IPS-15b (cell line): ENCODE data around the gene AGAP1.

Experiments
- H3K27me3 ChIP-seq: one replicate; pipeline ENCODE4 v1.6.1; 2013; ENCODE audit warnings: low read length; ENCODE audit not compliant: control insufficient read depth, insufficient read depth
- H3K36me3 ChIP-seq: one replicate; pipeline ENCODE4 v1.6.1; 2013; ENCODE audit warnings: low read length; ENCODE audit not compliant: control insufficient read depth, insufficient read depth
- H3K4me1 ChIP-seq: one replicate; pipeline ENCODE4 v1.6.1; 2013; ENCODE audit warnings: mild to moderate bottlenecking, low read length; ENCODE audit not compliant: control insufficient read depth, insufficient read depth
- H3K4me3 ChIP-seq: one replicate; pipeline ENCODE4 v1.5.1; 2013; ENCODE audit warnings: low read depth, low read length
- H3K9ac ChIP-seq: one replicate; pipeline ENCODE4 v1.6.1; 2013; ENCODE audit warnings: low read depth, mild to moderate bottlenecking, low read length
- H3K9me3 ChIP-seq: one replicate; pipeline ENCODE4 v1.6.1; 2013; ENCODE audit warnings: mild to moderate bottlenecking, low read length; ENCODE audit not compliant: control insufficient read depth, insufficient read depth

Gene AGAP1

DNA sequence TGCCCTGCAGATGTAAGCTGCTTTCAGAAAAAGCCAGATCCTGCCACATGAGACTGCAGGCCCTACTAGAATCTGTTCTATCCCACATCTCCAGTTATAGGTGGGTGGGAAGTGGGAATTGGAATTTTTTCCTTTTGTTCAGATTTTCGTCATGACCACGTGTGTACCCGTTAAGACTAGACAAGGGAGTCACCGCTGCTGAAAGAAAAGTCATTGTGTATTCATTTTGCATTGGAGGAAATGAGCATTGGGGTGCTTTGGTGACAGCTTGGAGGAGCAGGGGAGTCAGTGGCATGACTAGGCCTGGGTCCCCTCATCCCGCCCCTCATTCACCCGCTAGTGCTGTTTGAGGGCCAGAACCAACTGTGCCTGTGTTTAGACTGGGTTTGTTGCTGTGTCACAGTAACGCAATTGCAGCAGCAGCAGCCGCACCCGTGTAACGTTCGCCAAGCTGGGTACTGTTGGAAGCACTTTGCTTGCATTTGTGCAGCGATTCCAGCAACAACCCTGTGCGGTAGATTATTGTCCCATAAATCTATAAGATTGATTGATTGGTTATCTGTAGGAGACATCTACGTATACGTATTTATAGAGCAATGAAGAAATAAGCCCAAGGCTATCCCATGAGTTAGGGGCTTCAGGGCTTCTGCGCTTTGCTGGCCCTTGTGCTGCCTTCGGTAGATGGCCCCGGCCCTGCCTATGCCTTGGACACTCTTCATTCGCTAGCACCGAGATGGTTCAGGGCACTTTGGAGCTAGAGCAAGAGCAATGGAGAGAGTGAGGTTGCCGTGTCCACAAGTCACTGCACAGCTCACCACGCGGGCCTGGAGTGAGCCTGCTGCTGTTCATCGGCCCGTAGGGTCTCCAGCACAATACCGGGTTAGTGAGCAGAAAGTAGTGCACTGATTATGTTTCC lies 194.9 kb downstream of the AGAP1 start:
- Histone ChIP-seq H3K9ac (no peak overlapping the region), H3K9me3 (no peaks in the 10 kb centered on the region), H3K27me3 (no peaks in the 10 kb centered on the region), H3K4me3 (no peak overlapping the region), H3K4me1 (peaks cover 9% of the 10 kb centered on the region), H3K36me3 (peaks cover 3% of the 10 kb centered on the region)

DNA sequence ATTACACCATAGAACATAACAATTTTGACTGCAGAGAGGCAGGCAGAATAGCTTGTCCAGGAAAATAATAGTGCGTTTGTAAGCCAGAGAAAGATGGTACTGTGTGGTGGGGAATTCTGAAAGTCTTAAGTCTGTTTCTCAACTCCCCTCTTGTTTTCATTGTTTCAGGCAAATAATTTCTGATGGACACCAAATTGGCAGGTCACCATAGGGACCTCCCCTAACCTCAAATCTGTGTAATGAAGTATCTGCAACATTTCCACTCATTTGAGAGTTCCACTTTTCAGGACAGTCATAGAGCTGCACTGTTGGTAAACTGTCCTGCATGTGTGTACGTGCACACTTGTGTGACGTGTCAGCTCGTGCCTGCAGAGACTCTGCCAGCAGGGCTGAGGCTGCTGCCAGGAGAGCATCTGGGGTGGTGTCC lies 195.6 kb downstream of the AGAP1 start:
- H3K27me3 ChIP-seq: no peaks in the 10 kb centered on the region
- H3K36me3 ChIP-seq: peaks cover 3% of the 10 kb centered on the region
- H3K9ac ChIP-seq: peak overlapping the region; percentile 24
- H3K4me1 ChIP-seq: peaks cover 9% of the 10 kb centered on the region
- H3K4me3 ChIP-seq: no peak overlapping the region
- H3K9me3 ChIP-seq: no peaks in the 10 kb centered on the region

GRCh38 chr2:235690082-235690808 lies 196.4 kb downstream of the AGAP1 start:
- peaks cover 9% of the 10 kb centered on the region for H3K4me1 ChIP-seq
- no peaks in the 10 kb centered on the region for H3K27me3 ChIP-seq
- no peak overlapping the region for H3K4me3 ChIP-seq
- no peaks in the 10 kb centered on the region for H3K9me3 ChIP-seq
- peak overlapping the region; percentile 24 for H3K9ac ChIP-seq
- H3K36me3 ChIP-seq: peaks cover 3% of the 10 kb centered on the region

GRCh38 chr2:235690809-235691450 lies 197.1 kb downstream of the AGAP1 start:
- H3K9me3 ChIP-seq: no peaks in the 10 kb centered on the region
- H3K9ac ChIP-seq: no peak overlapping the region
- H3K36me3 ChIP-seq: peaks cover 3% of the 10 kb centered on the region
- no peaks in the 10 kb centered on the region for H3K27me3 ChIP-seq
- no peak overlapping the region for H3K4me3 ChIP-seq
- peaks cover 9% of the 10 kb centered on the region for H3K4me1 ChIP-seq

DNA sequence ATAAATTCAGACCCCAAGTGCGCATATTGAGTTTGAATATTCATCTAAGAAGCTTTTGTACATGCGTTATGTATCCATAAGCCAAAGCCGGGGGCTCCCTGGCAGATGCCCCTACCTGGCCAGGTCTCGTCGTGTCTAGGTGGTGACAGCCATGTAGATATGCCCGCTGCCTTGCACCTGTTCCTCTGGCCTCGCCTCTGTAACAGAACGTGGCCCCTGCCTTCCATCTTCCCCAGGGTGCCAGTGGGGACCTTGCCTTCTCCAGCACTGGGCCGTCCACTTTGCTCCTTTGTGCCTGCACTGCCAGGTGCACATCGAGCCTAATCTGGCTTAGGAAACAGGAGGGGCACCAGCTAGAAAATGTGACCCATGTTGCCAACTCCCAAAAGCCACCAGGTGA lies 198.2 kb downstream of the AGAP1 start:
- Histone ChIP-seq H3K9me3 (no peaks in the 10 kb centered on the region), H3K36me3 (peaks cover 3% of the 10 kb centered on the region), H3K9ac (no peak overlapping the region), H3K4me3 (no peak overlapping the region), H3K27me3 (no peaks in the 10 kb centered on the region), H3K4me1 (peaks cover 8% of the 10 kb centered on the region)

- no peak overlapping the region for H3K4me3 ChIP-seq
- peaks cover 3% of the 10 kb centered on the region for H3K36me3 ChIP-seq
- H3K9me3 ChIP-seq: no peaks in the 10 kb centered on the region
- H3K4me1 ChIP-seq: peaks cover 8% of the 10 kb centered on the region
- no peaks in the 10 kb centered on the region for H3K27me3 ChIP-seq
- no peak overlapping the region for H3K9ac ChIP-seq
Observed at GRCh38 chr2:235692671-235693171, 198.9 kb downstream of the AGAP1 start.

DNA sequence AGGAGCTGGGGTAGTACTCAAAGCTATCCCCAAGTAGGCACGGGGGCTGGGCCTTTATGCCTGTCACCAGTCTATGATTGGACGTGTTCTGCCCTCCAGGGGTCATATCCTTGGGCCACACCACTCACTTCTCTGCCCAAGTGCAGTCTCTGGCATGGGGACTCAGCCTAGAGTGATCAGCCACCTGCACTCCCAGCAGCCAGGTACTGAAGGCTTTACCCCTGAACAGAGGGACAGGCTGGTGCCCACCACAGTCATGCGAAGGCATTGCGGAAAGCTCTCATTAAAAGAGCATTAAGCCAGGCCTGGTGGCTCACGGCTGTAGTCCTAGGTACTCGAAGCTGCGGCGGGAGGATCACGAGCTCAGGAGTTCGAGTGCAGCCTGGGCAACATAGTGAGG lies 199.4 kb downstream of the AGAP1 start:
- H3K9ac ChIP-seq: no peak overlapping the region
- no peaks in the 10 kb centered on the region for H3K27me3 ChIP-seq
- no peaks in the 10 kb centered on the region for H3K9me3 ChIP-seq
- H3K4me3 ChIP-seq: no peak overlapping the region
- peaks cover 8% of the 10 kb centered on the region for H3K4me1 ChIP-seq
- peaks cover 3% of the 10 kb centered on the region for H3K36me3 ChIP-seq

GRCh38 chr2:235694721-235695601 lies 201.1 kb downstream of the AGAP1 start:
- Histone ChIP-seq H3K36me3 (peaks cover 3% of the 10 kb centered on the region), H3K4me3 (no peak overlapping the region), H3K4me1 (peaks cover 3% of the 10 kb centered on the region), H3K27me3 (no peaks in the 10 kb centered on the region), H3K9me3 (no peaks in the 10 kb centered on the region), H3K9ac (no peak overlapping the region)

GRCh38 chr2:235695602-235695895 lies 201.7 kb downstream of the AGAP1 start:
- no peak overlapping the region for H3K9ac ChIP-seq
- H3K4me3 ChIP-seq: no peak overlapping the region
- H3K9me3 ChIP-seq: no peaks in the 10 kb centered on the region
- no peaks in the 10 kb centered on the region for H3K27me3 ChIP-seq
- H3K4me1 ChIP-seq: no peaks in the 10 kb centered on the region
- H3K36me3 ChIP-seq: peaks cover 3% of the 10 kb centered on the region

GRCh38 chr2:235697041-235697440 lies 203.2 kb downstream of the AGAP1 start:
- Histone ChIP-seq H3K36me3 (peaks cover 3% of the 10 kb centered on the region), H3K9ac (no peak overlapping the region), H3K9me3 (no peaks in the 10 kb centered on the region), H3K4me3 (no peak overlapping the region), H3K4me1 (no peaks in the 10 kb centered on the region), H3K27me3 (no peaks in the 10 kb centered on the region)

DNA sequence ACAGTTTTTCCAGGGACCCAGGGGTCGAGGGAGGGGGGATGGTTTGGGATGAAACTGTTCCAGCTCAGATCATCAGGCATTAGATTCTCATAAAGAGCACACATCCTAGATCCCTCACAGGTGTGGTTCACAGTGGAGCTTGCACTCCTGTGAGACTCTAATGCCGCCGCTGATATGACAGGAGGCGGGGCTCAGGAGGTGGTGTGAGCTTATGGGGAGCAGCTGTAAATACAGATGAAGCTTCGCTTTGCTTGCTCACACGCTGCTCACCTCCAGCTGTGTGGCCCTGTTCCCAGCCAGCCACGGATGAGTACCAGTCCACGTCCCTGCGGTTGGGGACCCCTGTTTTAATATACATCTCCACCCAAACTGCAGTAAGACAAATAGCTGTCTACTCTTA lies 204.2 kb downstream of the AGAP1 start:
- no peak overlapping the region for H3K9ac ChIP-seq
- H3K36me3 ChIP-seq: no peaks in the 10 kb centered on the region
- H3K4me1 ChIP-seq: peaks cover 6% of the 10 kb centered on the region
- no peaks in the 10 kb centered on the region for H3K27me3 ChIP-seq
- H3K4me3 ChIP-seq: no peak overlapping the region
- no peaks in the 10 kb centered on the region for H3K9me3 ChIP-seq
